Measurements from ENCODE around the gene C10orf105.

The C10orf105 gene

GRCh38 chr10:71718165-71718698 is 1.3 kb downstream of the C10orf105 start:
- Histone ChIP-seq H3K9me3 (ENCODE audit: insufficient read depth, low read depth, low read length) (no peaks in the 10 kb centered on the region), H4K8ac (ENCODE audit: low read depth, low read length) (no peak overlapping the region), H3K27me3 (ENCODE audit: insufficient read depth, low read length) (no peaks in the 10 kb centered on the region), H2AK5ac (ENCODE audit: low read length) (no peak overlapping the region), H3K9ac (ENCODE audit: low read length) (no peak overlapping the region), H3K23ac (ENCODE audit: low read length) (no peak overlapping the region), H4K12ac (ENCODE audit: low read depth, low read length) (no peak overlapping the region), H3K4ac (ENCODE audit: low read depth, low read length) (no peak overlapping the region), H3K79me1 (ENCODE audit: low read length) (no peaks in the 10 kb centered on the region), H3K36me3 (ENCODE audit: control insufficient read depth in 1 of 2, insufficient read depth in 2 of 2, low read length in 2 of 2) (no peaks in the 10 kb centered on the region), H3K4me2 (ENCODE audit: low read length) (no peak overlapping the region), H2BK120ac (ENCODE audit: insufficient read depth, low read length, poor library complexity) (no peak overlapping the region), H2BK5ac (ENCODE audit: low read depth, low read length, poor library complexity) (no peak overlapping the region), H2BK12ac (ENCODE audit: low read length) (no peak overlapping the region), H2AFZ (ENCODE audit: insufficient read depth, low read length, poor library complexity) (no peak overlapping the region), H3K14ac (ENCODE audit: low read length) (no peak overlapping the region), H3K4me1 (ENCODE audit: control insufficient read depth in 1 of 2, insufficient read depth in 2 of 2, low read length in 2 of 2) (no peaks in the 10 kb centered on the region), H3K4me3 (ENCODE audit: low read depth, low read length) (no peak overlapping the region), H4K91ac (ENCODE audit: low read depth, low read length) (no peak overlapping the region), H3K18ac (ENCODE audit: low read length) (no peak overlapping the region), H3K79me2 (ENCODE audit: control insufficient read depth, insufficient read depth, low read length, poor library complexity) (no peaks in the 10 kb centered on the region), H3K27ac (ENCODE audit: low read depth, low read length) (no peak overlapping the region)
- WGBS (ENCODE audit: extremely low coverage, insufficient coverage, insufficient read length): no CpG with 5 or more reads among the region's 10 CpGs
- DNase-seq: no peak

- no peaks in the 10 kb centered on the region for H3K36me3 ChIP-seq (ENCODE audit: control insufficient read depth in 1 of 2, insufficient read depth in 2 of 2, low read length in 2 of 2)
- no peak overlapping the region for H3K14ac ChIP-seq (ENCODE audit: low read length)
- H3K27me3 ChIP-seq (ENCODE audit: insufficient read depth, low read length): no peaks in the 10 kb centered on the region
- no peak overlapping the region for H3K4me3 ChIP-seq (ENCODE audit: low read depth, low read length)
- no peaks in the 10 kb centered on the region for H3K79me1 ChIP-seq (ENCODE audit: low read length)
- H3K9ac ChIP-seq (ENCODE audit: low read length): no peak overlapping the region
- H3K23ac ChIP-seq (ENCODE audit: low read length): no peak overlapping the region
- no peaks in the 10 kb centered on the region for H3K4me1 ChIP-seq (ENCODE audit: control insufficient read depth in 1 of 2, insufficient read depth in 2 of 2, low read length in 2 of 2)
- no peak overlapping the region for H3K18ac ChIP-seq (ENCODE audit: low read length)
- no peak overlapping the region for H3K4me2 ChIP-seq (ENCODE audit: low read length)
- no peak overlapping the region for H3K27ac ChIP-seq (ENCODE audit: low read depth, low read length)
- no peak overlapping the region for H4K91ac ChIP-seq (ENCODE audit: low read depth, low read length)
- WGBS (ENCODE audit: extremely low coverage, insufficient coverage, insufficient read length): no CpG with 5 or more reads among the region's 2 CpGs
- no peak overlapping the region for H2BK120ac ChIP-seq (ENCODE audit: insufficient read depth, low read length, poor library complexity)
- H3K4ac ChIP-seq (ENCODE audit: low read depth, low read length): no peak overlapping the region
- no peak overlapping the region for H4K12ac ChIP-seq (ENCODE audit: low read depth, low read length)
- H3K9me3 ChIP-seq (ENCODE audit: insufficient read depth, low read depth, low read length): no peaks in the 10 kb centered on the region
- no peak overlapping the region for H2BK5ac ChIP-seq (ENCODE audit: low read depth, low read length, poor library complexity)
- H2AFZ ChIP-seq (ENCODE audit: insufficient read depth, low read length, poor library complexity): no peak overlapping the region
- no peak overlapping the region for H2AK5ac ChIP-seq (ENCODE audit: low read length)
- H4K8ac ChIP-seq (ENCODE audit: low read depth, low read length): no peak overlapping the region
- no peak for DNase-seq
- no peak overlapping the region for H2BK12ac ChIP-seq (ENCODE audit: low read length)
- H3K79me2 ChIP-seq (ENCODE audit: control insufficient read depth, insufficient read depth, low read length, poor library complexity): no peaks in the 10 kb centered on the region
These were observed 2.0 kb downstream of the C10orf105 start for GRCh38 chr10:71717551-71717951.

GRCh38 chr10:71717056-71717455 is 2.5 kb downstream of the C10orf105 start:
- no peaks in the 10 kb centered on the region for H3K4me1 ChIP-seq (ENCODE audit: control insufficient read depth in 1 of 2, insufficient read depth in 2 of 2, low read length in 2 of 2)
- H2AFZ ChIP-seq (ENCODE audit: insufficient read depth, low read length, poor library complexity): no peak overlapping the region
- H3K4me3 ChIP-seq (ENCODE audit: low read depth, low read length): no peak overlapping the region
- no peak overlapping the region for H4K91ac ChIP-seq (ENCODE audit: low read depth, low read length)
- H3K14ac ChIP-seq (ENCODE audit: low read length): no peak overlapping the region
- no peak overlapping the region for H3K23ac ChIP-seq (ENCODE audit: low read length)
- H3K9me3 ChIP-seq (ENCODE audit: insufficient read depth, low read depth, low read length): no peaks in the 10 kb centered on the region
- DNase-seq: no peak
- H3K27me3 ChIP-seq (ENCODE audit: insufficient read depth, low read length): no peaks in the 10 kb centered on the region
- H2AK5ac ChIP-seq (ENCODE audit: low read length): no peak overlapping the region
- no peak overlapping the region for H3K27ac ChIP-seq (ENCODE audit: low read depth, low read length)
- no peak overlapping the region for H3K9ac ChIP-seq (ENCODE audit: low read length)
- no peak overlapping the region for H3K18ac ChIP-seq (ENCODE audit: low read length)
- H4K12ac ChIP-seq (ENCODE audit: low read depth, low read length): no peak overlapping the region
- no peak overlapping the region for H2BK12ac ChIP-seq (ENCODE audit: low read length)
- no peak overlapping the region for H4K8ac ChIP-seq (ENCODE audit: low read depth, low read length)
- H2BK5ac ChIP-seq (ENCODE audit: low read depth, low read length, poor library complexity): no peak overlapping the region
- H3K4ac ChIP-seq (ENCODE audit: low read depth, low read length): no peak overlapping the region
- H3K4me2 ChIP-seq (ENCODE audit: low read length): no peak overlapping the region
- no peaks in the 10 kb centered on the region for H3K79me1 ChIP-seq (ENCODE audit: low read length)
- WGBS (ENCODE audit: extremely low coverage, insufficient coverage, insufficient read length): no CpG with 5 or more reads among the region's 4 CpGs
- H3K79me2 ChIP-seq (ENCODE audit: control insufficient read depth, insufficient read depth, low read length, poor library complexity): no peaks in the 10 kb centered on the region
- no peaks in the 10 kb centered on the region for H3K36me3 ChIP-seq (ENCODE audit: control insufficient read depth in 1 of 2, insufficient read depth in 2 of 2, low read length in 2 of 2)
- no peak overlapping the region for H2BK120ac ChIP-seq (ENCODE audit: insufficient read depth, low read length, poor library complexity)

GRCh38 chr10:71716426-71716825 is 3.2 kb downstream of the C10orf105 start:
- Histone ChIP-seq H2BK12ac (ENCODE audit: low read length) (no peak overlapping the region), H3K4me2 (ENCODE audit: low read length) (no peak overlapping the region), H3K9me3 (ENCODE audit: insufficient read depth, low read depth, low read length) (no peaks in the 10 kb centered on the region), H3K4ac (ENCODE audit: low read depth, low read length) (no peak overlapping the region), H3K9ac (ENCODE audit: low read length) (no peak overlapping the region), H3K23ac (ENCODE audit: low read length) (no peak overlapping the region), H2AFZ (ENCODE audit: insufficient read depth, low read length, poor library complexity) (no peak overlapping the region), H4K91ac (ENCODE audit: low read depth, low read length) (no peak overlapping the region), H4K8ac (ENCODE audit: low read depth, low read length) (no peak overlapping the region), H4K12ac (ENCODE audit: low read depth, low read length) (no peak overlapping the region), H3K27me3 (ENCODE audit: insufficient read depth, low read length) (no peaks in the 10 kb centered on the region), H3K4me3 (ENCODE audit: low read depth, low read length) (no peak overlapping the region), H3K18ac (ENCODE audit: low read length) (no peak overlapping the region), H2BK5ac (ENCODE audit: low read depth, low read length, poor library complexity) (no peak overlapping the region), H3K4me1 (ENCODE audit: control insufficient read depth in 1 of 2, insufficient read depth in 2 of 2, low read length in 2 of 2) (no peaks in the 10 kb centered on the region), H2AK5ac (ENCODE audit: low read length) (no peak overlapping the region), H2BK120ac (ENCODE audit: insufficient read depth, low read length, poor library complexity) (no peak overlapping the region), H3K79me1 (ENCODE audit: low read length) (no peaks in the 10 kb centered on the region), H3K14ac (ENCODE audit: low read length) (no peak overlapping the region), H3K36me3 (ENCODE audit: control insufficient read depth in 1 of 2, insufficient read depth in 2 of 2, low read length in 2 of 2) (no peaks in the 10 kb centered on the region), H3K27ac (ENCODE audit: low read depth, low read length) (no peak overlapping the region), H3K79me2 (ENCODE audit: control insufficient read depth, insufficient read depth, low read length, poor library complexity) (no peaks in the 10 kb centered on the region)
- DNase-seq: no peak
- no CpG with 5 or more reads among the region's 5 CpGs for WGBS (ENCODE audit: extremely low coverage, insufficient coverage, insufficient read length)
